ENCODE measurements around the gene RTP1.
"Not testable (repeated sequence)": the region's sequence is repeated elsewhere in the genome, so short reads cannot be mapped to it uniquely, and the experiment has no call there.

The RTP1 gene

DNA sequence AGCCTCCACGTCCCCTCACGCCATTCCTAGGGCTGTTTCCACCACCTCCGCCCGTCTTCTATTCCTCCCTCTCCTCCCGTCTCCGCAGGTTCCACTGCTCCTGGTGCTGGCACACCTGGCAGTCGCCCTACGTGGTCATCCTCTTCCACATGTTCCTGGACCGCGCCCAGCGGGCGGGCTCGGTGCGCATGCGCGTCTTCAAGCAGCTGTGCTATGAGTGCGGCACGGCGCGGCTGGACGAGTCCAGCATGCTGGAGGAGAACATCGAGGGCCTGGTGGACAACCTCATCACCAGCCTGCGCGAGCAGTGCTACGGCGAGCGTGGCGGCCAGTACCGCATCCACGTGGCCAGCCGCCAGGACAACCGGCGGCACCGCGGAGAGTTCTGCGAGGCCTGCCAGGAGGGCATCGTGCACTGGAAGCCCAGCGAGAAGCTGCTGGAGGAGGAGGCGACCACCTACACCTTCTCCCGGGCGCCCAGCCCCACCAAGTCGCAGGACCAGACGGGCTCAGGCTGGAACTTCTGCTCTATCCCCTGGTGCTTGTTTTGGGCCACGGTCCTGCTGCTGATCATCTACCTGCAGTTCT is 2.3 kb downstream of the RTP1 start:
- not testable (repeated sequence) for DNase-seq

DNA sequence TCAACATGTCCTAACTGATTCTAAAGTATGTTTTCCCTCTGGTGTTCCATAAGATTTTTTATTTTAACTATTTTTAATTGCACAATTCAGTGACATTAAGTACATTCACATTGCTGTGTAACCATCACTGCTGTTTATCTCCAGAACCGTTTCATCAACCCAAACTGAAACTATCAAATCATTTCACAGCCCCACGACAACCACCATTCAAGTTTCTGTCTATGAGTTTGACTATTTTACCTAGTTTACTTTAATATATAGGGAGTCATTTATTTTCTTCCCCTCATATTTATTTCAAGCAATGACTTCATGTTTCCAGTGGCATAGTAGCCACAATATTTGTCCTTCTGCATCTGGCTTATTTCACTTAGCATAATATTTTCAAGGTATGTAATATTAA is 8.4 kb downstream of the RTP1 start:
- no peak for DNase-seq

DNA sequence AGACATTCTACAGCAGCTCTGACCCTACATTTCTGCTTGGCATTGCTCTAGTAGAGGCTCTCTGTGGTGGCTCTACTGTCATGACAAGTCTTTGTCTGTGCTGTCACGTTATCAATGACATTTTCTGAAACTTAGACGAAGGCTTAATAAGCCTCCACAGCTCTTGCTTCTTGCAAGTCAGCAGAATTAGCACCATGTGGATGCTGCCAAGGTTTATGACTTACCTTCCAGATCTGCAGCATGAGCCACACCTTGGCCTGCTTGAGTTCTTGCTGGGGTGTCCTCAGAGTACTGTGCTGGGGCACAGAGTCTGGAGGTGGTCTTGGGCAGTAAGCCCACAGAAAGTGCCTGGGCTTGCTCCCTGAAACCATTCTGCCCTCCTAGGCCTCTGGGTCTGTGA is 9.8 kb downstream of the RTP1 start:
- DNase-seq, result no peak

DNA sequence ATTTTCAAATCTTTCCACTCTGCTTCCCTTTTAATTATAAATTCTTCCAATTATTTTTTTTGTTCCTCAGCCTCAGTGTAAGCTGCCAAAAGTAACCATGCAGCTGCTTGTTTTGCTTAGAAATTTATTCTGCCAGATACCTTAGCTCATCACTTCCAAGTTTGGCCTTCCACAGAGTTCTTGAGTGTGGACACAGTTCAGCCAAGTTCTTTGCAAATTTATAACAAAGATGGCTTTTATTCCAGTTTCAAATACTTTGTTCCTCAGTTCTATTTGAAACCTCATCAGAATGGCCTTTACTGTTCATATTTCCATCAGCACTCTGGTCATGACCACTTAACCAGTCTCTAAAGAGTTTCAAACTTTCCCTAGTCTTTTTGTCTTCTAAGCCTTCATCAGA is 10.3 kb downstream of the RTP1 start:
- no peak for DNase-seq

DNA sequence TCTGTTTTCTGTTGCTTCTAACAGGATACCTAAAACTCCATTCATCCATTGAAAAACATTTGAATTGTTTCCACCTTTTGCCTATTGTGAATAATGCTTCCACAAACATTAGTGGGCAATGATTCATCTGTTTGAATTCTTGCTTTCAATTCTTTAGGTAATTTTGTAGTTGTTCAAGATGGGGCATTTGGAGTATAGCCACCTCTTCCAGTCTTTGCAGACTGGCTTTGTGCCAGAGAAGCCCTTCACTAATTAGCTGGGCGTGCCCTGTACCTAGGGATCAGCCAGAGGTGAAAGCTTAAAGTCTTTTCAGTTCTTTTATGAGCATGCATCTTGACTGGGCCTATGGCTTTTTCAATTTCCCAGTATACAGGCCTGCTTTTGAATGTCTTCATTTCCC is 10.9 kb downstream of the RTP1 start:
- DNase-seq, result no peak

DNA sequence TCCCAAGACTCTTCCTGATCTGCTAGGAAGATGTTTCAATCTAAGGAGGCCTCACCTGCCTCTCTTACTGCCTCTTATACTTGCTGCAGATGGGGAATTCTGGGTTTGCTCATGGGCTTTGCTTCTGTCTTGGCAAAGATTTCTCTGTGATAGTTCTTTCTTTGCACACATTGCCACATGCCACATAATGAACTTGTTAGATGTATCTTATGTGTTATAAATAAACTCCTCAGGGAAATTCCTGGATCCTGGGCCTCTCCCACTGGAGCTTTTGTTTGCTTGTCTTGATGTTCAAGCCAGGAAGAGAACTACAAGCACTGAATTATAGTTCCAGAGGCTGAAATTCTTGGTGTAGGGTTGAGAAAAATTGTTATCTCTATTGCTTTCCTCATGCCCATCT is 12.2 kb downstream of the RTP1 start:
- no peak for DNase-seq

DNA sequence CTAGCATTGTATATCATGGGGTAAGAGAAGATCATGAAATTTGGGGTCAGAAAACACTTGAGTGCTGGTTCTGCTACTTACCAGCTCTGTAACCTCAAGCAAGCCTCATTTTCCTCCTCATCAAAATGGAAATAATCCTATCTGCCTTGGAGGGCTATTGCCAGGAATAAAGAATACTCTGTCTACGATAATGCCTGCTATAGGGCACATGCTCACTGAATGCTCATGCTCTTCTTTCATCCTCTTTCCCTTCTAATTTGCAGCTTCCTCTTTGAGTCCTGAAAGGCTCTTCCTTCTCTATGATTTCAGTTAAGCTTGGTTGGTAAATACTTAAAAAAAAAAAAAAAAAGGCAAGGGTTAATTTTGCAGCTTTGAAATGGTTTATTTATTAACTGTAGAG is 12.8 kb downstream of the RTP1 start:
- DNase-seq, result no peak

DNA sequence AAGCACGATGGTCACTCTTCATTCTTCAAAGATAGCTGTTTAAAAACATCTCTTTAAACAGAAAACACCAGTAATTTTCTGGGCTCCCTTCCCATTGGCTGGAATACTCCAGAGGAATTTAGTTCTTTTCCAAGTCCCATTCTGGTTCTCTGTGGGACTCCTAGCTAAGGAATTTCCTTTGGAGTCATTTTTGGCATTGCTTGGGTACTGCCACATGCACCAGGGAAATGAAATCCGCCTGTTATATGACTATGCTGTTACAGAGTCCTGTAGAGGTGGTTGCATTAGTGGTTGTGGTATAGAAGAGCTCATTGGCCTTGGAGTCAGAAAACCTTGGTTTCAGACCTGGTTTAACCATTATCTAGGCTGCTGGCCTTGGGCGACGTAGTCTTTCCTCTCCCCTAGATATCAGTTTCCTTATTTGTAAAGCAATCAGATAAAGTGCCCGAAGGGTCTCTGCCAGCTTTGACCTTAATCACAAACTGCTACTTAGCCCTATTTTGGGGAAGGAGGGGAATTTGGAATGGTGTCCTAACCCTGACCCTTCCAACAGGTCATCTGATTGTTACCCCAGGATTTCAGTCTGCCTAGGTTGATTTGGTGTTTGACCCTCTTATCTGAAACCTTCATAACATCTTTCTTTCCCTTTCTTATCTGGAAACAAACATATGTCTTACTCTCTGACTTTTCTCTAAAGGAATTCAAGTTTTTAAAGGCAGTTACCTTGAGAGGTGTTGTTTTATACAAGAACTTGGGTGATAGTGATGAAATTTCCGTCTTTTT is 13.4 kb downstream of the RTP1 start:
- DNase-seq, result no peak

DNA sequence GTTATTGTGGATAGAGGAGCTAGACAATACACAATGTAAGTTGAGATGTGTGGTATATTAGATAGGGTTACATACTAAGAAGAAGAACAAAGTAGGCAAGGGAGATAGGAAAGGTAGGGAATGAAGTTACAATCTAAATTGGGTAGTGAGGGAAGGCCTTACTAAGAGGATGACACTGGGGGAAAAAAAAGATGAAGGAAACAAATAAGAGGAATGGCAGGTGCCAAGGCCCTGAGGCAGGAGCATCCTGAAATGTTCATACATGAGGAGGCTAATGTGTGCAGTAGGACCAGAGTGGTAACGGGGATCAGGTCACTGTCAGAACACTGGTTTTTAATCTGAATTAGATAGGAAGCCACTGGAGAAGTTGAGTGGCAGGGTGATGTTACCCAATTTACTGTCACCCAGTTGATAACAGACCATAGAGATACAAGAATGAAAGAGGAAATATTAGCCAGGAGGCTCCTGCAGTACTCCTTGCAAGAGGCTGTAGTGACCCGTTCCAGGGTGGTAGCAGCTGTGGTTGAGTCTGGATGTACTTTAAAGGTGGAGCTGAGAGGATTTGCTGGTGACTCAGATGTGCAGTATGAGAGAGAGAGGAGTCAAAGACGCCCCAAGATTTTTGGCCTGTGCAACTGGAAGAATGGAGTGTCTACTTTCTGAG is 14.4 kb downstream of the RTP1 start:
- DNase-seq, result no peak

DNA sequence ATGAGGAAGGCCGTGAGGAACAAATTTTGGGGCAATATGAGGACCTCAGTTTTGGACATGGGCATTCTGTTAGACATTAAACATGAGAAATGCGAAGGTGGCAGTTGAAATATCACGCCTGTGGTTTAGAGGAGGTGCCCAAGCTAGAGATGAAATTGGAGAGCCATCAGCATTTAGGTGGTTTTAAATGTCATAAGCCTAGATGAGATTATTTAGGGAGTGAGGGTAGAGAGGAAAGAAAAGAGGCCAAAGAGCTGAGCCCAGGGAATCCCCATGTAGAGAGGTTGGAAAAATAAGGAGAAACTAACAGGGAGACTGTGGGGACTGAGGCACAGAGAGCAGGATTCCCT is 14.9 kb downstream of the RTP1 start:
- DNase-seq, result no peak

DNA sequence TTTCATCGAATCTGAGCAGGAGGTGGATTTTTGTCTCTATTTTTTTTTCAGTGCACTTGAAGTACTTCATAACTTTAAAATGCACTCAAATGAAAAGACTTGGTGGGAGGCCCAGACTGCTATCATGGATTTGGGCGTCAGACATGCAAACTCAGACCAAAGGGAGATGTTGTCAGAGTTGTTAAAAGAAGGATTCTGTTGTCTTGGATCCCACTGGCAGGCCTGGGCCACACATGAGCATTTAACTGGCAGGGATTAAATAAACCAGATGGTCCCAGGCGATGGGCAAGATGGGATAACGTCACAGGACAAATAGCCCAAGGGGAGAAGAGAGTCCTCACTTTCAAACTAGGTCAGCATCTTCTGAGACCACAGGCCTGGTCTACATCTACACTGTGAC is 15.4 kb downstream of the RTP1 start:
- no peak for DNase-seq

DNA sequence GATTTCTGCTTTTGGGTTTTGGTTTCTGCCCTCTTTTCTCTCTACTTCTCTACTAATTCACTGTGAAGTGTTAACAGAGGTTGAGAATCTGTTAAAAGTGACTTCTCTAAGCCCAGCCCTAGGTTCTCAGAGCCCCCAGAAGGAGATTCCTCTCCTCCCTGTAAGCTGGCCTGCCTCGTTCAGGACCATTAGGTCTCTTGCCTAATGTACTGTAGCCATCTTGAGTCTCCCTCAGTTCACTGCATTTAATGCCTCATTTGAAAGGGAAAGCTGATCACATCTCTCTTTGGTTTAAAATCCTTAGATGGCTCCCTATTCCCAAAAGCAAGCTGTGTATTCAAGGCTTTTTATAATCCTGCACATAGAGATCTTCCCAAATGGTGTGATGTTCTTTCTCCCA is 16.3 kb downstream of the RTP1 start:
- no peak for DNase-seq

DNA sequence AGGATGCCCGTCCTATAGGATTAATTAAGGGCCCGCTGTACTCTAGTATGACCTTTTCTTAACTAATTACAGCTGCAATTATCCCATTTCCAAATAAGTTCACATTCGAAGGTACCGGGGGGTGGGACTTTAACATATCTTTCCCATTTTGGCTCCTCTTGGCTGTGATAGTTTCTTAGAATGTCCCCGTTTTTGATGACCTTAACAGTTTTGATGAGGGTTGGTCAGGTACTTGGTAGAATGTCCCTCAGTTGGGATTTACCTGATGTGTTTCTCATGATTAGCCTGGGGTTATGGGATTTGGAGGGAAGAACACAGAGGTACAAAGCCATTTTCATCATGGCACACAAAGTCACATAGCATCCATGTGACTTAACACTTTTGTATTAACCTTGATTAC is 18.2 kb downstream of the RTP1 start:
- no peak for DNase-seq

DNA sequence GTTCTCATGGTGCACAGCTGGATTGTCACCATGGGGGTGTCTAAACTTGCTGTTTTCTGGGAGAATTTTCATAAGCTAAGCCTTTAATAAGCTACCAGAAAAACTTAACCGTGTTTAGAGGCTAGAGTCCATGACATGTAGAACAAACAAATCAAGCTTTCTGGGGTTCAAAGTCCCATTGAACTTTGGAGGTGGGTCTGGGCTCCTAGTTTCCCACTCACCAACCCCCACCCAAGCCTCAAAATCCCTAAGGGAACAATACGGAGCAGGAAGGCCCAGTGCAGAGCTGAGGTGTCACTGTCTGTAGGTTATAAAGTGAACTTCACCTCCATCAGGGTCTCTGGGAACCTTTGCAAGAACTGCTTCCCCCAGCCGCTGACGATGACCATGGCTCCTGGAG is 25.5 kb downstream of the RTP1 start:
- no peak for DNase-seq

DNA sequence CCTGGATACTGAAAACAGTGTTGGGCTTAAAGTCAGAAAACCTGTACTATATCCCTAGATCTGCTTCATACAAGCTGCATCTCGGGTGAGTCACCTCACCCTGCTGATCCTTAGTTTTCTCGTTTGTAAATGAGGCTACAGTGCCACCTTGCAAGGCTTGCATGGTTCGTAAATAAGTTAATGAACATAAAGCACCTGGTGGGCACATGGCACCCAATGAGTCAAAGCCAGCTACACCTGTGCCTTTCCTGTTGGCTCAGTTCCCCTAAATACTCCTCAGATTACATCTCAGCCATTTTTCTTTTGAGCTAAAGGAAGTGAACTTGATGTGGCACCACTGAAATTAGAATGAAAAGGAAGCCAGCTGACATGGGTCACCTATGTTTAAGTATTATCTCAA is 26.5 kb downstream of the RTP1 start:
- no peak for DNase-seq

DNA sequence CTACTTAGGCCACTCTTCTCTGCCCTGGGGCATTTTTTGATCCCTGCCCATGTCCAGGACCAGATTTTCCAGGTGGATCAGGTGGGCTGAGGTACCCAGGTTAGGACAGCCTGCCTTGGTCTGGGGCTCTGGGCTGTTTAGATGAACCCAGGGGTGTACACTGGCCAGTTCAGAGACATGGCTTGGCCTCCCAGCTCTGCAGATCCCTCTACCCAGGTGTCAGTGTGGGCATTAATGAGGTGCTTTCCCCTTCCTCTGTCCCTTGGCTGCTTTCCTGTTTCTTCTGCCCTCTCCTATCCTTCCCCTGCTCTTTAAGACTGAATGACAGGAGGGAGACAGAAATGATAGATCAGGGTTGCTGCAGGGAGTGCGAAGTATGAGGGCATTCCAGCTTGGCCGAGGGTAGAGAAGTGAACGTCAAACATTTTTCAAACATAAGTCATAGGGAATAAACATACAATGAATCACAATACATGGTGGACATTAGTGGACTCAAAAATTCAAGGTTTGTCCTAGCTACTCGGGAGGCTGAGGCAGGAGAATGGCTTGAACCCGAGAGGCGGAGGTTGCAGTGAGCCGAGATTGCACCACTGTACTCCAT is 30.5 kb downstream of the RTP1 start:
- DNase-seq, result no peak

DNA sequence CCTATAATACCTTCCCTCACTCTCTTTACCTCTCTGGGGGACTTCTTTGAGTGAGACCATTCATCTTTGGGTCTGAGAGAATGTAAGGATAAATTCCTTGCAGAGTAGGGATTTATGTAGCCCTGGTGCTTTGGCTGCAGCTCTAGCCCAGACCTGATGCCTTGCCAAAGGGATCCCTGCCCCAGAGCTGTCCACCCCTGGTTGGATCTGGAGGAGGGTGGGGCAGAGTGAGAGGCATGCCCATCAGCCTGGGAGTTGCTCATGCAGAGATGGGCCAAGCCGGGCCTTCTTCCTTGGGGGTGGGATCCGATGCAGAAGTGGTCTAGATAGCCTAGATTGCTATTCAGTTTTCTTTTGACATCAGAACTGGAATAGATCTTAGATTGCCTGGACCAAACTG is 31.5 kb downstream of the RTP1 start:
- DNase-seq, result no peak

DNA sequence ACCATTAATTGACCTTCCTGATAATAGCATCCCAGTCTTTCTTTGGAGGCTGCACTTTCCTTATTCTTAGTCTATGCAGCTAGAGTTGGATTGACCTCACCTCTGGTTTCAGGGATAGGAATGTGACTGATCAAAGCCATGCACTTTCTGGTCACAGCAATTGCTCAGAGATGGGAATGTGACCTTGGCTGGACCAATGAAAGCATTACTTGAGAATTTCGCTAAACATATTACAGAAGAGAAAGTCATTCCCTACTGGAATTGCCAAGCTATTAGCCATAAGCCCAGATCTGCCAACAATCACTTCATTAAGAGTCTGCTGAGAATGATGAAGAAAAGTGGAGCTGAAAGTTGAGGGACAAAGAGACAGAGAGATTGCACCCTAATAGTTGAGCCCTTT is 32.7 kb downstream of the RTP1 start:
- no peak for DNase-seq

DNA sequence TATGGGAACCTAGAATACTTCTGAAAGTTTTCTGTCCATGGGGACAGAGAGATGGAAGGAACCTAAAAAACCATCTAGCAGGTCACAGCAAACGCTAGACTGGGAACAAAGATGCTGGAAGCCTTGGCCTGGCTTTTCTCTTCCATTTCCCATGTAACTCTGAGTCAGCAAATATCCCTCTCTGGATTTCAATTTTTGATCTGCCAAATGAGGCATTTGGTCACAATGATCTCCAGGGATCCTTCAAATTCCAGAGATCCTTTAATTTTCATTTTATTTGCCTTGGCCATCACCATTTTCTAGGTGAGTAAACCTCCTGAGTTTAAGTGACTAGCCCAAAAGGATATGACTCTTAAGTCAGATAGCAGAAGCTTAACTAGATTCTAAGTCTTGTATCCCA is 39.7 kb downstream of the RTP1 start:
- DNase-seq, result no peak

DNA sequence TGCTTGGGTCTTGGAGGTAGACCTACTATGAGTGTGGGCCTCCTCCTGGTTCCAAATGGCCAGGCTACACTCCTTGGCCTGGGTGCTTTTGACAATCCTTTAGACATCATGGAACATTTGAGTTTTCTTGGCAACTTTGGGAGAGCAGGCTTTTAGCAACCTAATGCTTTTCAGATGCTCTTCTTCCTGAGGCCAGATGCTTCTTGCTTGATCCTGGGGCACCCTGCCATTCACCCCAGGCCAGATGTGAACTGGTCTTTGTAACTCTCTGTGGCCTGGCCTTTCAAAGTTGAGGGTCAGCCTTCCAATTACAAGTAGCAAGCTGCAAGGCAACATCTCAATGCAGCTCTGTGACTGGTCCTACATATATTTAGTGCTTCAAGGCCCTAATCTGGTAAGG is 40.5 kb downstream of the RTP1 start:
- no peak for DNase-seq

DNA sequence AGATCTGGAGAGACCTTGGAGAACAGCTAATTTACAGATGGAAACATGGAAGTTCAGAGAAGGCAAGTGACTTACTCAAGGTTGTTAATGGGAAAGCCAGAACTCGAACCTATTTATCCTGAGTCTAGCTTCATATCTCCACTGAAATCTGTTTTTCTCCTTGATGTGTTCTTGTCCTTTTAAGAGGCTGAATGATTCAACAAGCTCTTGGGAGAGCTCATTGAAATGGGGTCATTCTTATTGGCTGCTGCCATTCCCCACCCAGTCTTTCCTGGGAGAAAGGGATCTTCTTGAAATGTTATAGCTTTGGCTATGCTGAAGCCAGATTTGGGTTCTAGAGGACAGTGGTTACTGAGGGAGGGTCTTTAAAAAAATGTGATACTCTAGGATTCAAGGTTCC is 41.0 kb downstream of the RTP1 start:
- no peak for DNase-seq

DNA sequence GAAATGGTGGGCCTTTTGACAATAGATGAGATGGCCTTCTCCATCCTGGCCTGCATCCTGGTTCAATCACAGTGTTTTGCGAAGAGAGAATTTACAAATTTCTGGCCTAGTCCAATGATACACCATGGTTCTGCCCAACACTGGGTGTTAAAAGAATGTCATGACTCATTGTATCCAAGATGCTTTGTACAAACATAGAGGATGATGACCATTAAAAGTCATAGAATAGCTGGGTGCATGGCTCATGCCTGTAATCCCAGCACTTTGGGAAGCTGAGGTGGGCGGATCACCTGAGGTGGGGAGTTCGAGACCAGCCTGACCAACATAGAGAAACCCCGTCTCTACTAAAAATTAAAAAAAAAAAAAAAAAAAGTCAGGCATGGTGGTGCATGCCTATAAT is 41.5 kb downstream of the RTP1 start:
- DNase-seq, result not testable (repeated sequence)

DNA sequence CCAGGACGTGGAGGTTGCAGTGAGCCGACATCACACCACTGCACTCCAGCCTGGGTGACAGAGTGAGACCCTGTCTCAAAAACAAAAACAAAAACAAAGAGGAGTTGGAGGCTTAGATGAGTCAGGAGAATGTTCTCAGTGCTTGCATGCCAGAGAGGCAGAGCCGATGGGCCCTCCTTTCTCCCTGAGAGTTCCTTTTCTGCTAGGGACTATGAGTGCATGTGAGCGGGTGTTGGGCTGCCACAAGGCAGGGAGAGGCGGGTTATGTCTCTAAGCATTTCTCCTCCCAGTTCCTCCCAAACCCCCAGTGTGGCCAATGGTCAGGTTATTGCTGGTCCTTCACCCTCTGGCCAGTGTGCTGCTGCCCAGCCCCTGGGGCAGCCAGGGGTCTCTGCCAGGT is 45.1 kb downstream of the RTP1 start:
- DNase-seq, result no peak

DNA sequence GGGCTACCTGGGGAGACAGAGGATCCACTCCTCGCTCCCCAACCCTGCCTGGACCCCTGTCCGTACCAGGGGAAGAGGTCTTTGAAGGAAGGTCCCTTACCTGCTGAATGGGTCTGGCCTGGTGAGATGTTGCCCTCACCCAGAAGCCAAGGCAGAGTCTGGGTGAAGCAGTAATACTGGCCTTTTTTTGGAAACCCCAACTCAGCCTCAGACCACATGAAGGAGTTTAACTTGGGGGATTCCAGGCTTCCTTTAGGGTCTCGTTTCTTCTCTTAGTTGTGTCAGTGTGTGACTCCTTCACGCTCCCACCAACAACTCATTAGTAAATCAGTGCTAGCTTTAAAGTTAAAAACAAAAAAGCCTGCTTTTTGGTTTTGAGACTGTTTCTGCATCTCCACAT is 45.6 kb downstream of the RTP1 start:
- no peak for DNase-seq
